ENCODE results near the gene SPEG. TPM values are rescaled to one million over a fixed set of nuclear protein-coding genes. Genes with fewer than 3 reads are reported as not detected.

Gene SPEG
- total and polyA plus RNA-seq, 3 donors from 2014 or later = 16.0 to 24.3 (median 23.0) TPM

DNA sequence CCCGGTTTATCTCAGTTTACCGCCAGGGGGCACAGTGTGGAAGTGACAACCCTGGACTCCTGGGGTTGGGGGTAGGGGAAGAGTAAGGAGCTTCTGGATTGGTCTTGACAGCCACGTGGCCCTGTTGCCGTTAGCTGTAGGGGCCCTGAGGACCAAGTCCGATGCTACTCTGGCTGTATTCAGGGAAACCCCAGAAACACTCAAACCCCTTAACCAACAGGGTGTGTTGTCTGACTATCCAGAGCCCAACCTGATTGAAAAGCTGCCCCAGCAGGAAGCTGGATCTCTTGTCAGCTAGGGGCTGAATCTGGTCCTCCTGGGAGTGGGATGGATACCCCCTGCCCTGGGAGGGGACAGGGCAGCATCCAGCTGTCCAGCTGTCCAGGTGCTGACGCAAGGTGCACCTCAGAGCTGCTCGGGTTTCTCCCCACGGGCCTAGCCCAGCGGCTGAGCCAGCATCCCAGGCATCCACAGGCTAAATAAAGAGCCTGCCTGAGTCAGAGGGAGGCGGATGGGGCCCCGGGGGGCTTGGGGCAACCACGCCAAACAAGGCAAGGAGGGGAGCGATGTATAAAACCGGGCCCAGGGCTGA lies 61.0 kb downstream of the SPEG start:
- H3K9me3 ChIP-seq = no peaks in the 10 kb centered on the region
- H3K27ac ChIP-seq = no peak overlapping the region
- TF ChIP-seq, protein P1, sequence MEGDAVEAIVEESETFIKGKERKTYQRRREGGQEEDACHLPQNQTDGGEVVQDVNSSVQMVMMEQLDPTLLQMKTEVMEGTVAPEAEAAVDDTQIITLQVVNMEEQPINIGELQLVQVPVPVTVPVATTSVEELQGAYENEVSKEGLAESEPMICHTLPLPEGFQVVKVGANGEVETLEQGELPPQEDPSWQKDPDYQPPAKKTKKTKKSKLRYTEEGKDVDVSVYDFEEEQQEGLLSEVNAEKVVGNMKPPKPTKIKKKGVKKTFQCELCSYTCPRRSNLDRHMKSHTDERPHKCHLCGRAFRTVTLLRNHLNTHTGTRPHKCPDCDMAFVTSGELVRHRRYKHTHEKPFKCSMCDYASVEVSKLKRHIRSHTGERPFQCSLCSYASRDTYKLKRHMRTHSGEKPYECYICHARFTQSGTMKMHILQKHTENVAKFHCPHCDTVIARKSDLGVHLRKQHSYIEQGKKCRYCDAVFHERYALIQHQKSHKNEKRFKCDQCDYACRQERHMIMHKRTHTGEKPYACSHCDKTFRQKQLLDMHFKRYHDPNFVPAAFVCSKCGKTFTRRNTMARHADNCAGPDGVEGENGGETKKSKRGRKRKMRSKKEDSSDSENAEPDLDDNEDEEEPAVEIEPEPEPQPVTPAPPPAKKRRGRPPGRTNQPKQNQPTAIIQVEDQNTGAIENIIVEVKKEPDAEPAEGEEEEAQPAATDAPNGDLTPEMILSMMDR (IDR thresholded peaks at IDR 0.05) = peak in 2 of 3 experiments; percentile 24 to 28
- no peak for TF ChIP-seq POLR2A (IDR thresholded peaks at IDR 0.05)
- H3K4me3 ChIP-seq = no peak overlapping the region
- intact Hi-C loops (cut with DNase I; ENCODE audit: low total_unique reads) = no loop called here
- peaks cover 17% of the 10 kb centered on the region for H3K4me1 ChIP-seq
- H3K27me3 ChIP-seq = no peaks in the 10 kb centered on the region
- WGBS, 2 donors = 30 to 44% methylated on average over 8 to 14 of the region's 14 CpGs
- DNase-seq = no peak
- no peaks in the 10 kb centered on the region for H3K36me3 ChIP-seq (ENCODE audit: low read depth, missing control alignments)

DNA sequence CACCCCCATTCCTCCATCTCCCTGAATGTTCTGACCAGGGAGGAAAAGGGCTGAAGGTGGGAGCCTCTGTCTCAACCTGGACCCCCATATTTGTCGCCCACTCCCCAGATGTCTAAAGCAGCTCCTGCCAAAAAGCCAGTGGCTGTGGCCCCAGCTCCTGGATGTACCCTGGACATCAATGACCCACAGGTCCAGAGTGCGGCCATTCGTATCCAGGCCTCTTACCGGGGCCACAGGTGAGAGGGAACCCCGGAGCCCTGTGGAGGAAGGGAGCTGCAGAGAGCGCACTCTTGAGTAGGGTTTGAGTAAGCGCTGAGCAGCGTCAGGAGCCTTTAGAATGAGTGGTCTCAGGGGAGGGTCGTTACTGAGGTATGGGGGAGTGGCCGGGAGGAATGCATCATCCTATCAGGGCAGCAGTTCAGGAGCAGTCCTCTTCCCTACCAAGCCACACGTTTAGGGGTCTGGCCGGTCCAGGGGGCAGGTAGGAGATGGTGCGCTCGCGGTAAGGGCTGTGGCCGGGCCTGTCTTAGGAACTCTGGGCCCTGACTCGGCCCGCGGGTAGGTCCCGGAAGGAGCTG lies 61.7 kb downstream of the SPEG start:
- no peak for DNase-seq
- TF ChIP-seq POLR2A (IDR thresholded peaks at IDR 0.05) = no peak
- TF ChIP-seq, protein P1 (IDR thresholded peaks at IDR 0.05) = no peak
- Histone ChIP-seq H3K9me3 (no peaks in the 10 kb centered on the region), H3K27ac (no peak overlapping the region), H3K4me3 (no peak overlapping the region), H3K27me3 (no peaks in the 10 kb centered on the region), H3K36me3 (ENCODE audit: low read depth, missing control alignments) (no peaks in the 10 kb centered on the region), H3K4me1 (peaks cover 17% of the 10 kb centered on the region)
- intact Hi-C loops (cut with DNase I; ENCODE audit: low total_unique reads) = no loop called here
- WGBS, 2 donors = 57 to 61% methylated on average over 9 to 18 of the region's 20 CpGs

DNA sequence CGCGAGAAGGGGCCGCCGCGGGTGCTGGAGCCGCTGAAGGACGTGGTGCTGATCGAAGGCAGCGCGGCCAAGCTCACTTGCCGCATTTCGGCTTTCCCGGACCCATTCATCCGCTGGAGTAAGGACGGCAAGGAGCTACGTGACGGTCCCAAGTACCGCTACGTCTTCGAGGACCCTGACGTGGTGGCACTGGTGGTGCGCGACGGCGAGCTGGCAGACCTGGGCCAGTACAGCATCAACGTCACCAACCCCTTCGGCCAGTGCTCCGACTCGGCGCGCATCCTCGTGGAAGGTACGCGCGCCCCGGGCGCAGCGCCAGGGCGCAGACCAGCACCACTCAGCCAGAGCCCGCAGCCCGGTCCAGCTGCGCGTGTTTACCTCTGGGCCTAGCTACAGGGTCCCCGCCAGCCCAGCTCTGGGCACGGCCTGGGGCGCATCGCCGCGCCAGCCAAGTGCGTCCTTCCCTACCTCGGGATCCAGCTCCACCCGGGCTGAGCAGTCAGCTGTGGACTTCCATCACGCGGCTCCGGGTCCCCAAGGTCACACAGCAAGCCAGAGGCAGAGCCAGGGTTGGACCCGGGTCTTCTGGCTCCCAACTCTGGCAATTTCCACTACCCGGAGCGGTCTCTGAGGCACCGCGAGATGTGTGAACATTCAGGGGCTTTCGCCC lies 62.3 kb downstream of the SPEG start:
- WGBS, 2 donors = 29 to 42% methylated on average over 28 to 61 of the region's 61 CpGs
- H3K9me3 ChIP-seq = no peaks in the 10 kb centered on the region
- H3K27me3 ChIP-seq = no peaks in the 10 kb centered on the region
- intact Hi-C loops (cut with DNase I; ENCODE audit: low total_unique reads) = no loop called here
- no peak for TF ChIP-seq POLR2A (IDR thresholded peaks at IDR 0.05)
- TF ChIP-seq, protein P1 (IDR thresholded peaks at IDR 0.05) = no peak
- DNase-seq = no peak
- no peaks in the 10 kb centered on the region for H3K36me3 ChIP-seq (ENCODE audit: low read depth, missing control alignments)
- H3K4me3 ChIP-seq = no peak overlapping the region
- H3K4me1 ChIP-seq = peaks cover 17% of the 10 kb centered on the region
- H3K27ac ChIP-seq = no peak overlapping the region

GRCh38 chr2:219497495-219498279 lies 63.0 kb downstream of the SPEG start:
- H3K27ac ChIP-seq = peak overlapping the region; percentile 90 to 98
- intact Hi-C loops (cut with DNase I; ENCODE audit: low total_unique reads) = no loop called here
- peak overlapping the region; percentile 67 to 77 for H3K4me3 ChIP-seq
- H3K9me3 ChIP-seq = no peaks in the 10 kb centered on the region
- DNase-seq = peak; percentile 94
- 5 to 22% methylated on average over 29 to 59 of the region's 59 CpGs for WGBS, 2 donors
- no peaks in the 10 kb centered on the region for H3K36me3 ChIP-seq (ENCODE audit: low read depth, missing control alignments)
- H3K27me3 ChIP-seq = no peaks in the 10 kb centered on the region
- TF ChIP-seq, protein P1 (IDR thresholded peaks at IDR 0.05) = no peak
- no peak for TF ChIP-seq POLR2A (IDR thresholded peaks at IDR 0.05)
- H3K4me1 ChIP-seq = peaks cover 17% of the 10 kb centered on the region
